GM12878 (cell line): ENCODE results near the gene NIPAL1. TPM values are rescaled to one million over a fixed set of nuclear protein-coding genes. Genes with fewer than 3 reads are reported as not detected.

Experiments
- ATAC-seq: fragments of 200-7000 bp; cut with Tn5 transposase; 3 replicates; pipeline ENCODE4 v1.9.1; 2020; ENCODE audit warnings: mild to moderate bottlenecking, moderate library complexity
- BruUV-seq: library from RNA; stranded (reverse); fragments of 400-500 nt; replicated peaks from 2 replicates; lab custom pipeline; 2021; lab: Mats Ljungman, UMichigan
- CTCF ChIA-PET: fragments of 300-600 bp; sonication (Branson Sonifier 250); formaldehyde crosslinking; extraction: SDS; loops from one replicate; lab custom pipeline; 2021; ENCODE audit warnings: inconsistent platforms; lab: Yijun Ruan, JAX
- POLR2A ChIA-PET: fragments of 350-600 bp; formaldehyde crosslinking; extraction: SDS; loops from one replicate; lab custom pipeline; 2021; ENCODE audit warnings: inconsistent platforms; lab: Charles Lee
- RAD21 ChIA-PET: fragments of 300-600 bp; sonication (Branson Sonifier 250); formaldehyde crosslinking; loops from one replicate; lab custom pipeline; 2023; ENCODE audit warnings: antibody characterized with exemption; ENCODE audit not compliant: unreplicated experiment; lab: Charles Lee
- SMC1A ChIA-PET: fragments of 300-600 bp; sonication (Branson Sonifier 250); formaldehyde crosslinking; loops from one replicate; lab custom pipeline; 2023; ENCODE audit not compliant: unreplicated experiment, uncharacterized antibody; lab: Charles Lee
- DNase-seq: peaks from one replicate; pipeline ENCODE4 v3.0.0-alpha.2; 2011; ENCODE audit warnings: low read depth, low spot score
- FAIRE-seq: peaks from 3 replicates; lab custom pipeline; 2011; peaks lifted over from hg19 to GRCh38; lab: Jason Lieb, UNC
- H2AFZ ChIP-seq: 2 replicates; pipeline ENCODE4 v1.6.0; 2011; ENCODE audit warnings: low read depth, low read length, control low read depth; ENCODE audit not compliant: control insufficient read depth
- H3K27ac ChIP-seq: 2 replicates; pipeline ENCODE4 v1.5.1; 2011; ENCODE audit warnings: control low read depth; ENCODE audit not compliant: control insufficient read depth, insufficient read depth
- H3K27me3 ChIP-seq, 2 experiments: replicated peaks in 1 of 2; 2 replicates each; pipeline versions ENCODE4 v1.6.0 to v1.6.1; 2011; ENCODE audit warnings: low read length in 1 of 2; ENCODE audit not compliant: control insufficient read depth in 2 of 2, insufficient read depth in 2 of 2
- H3K36me3 ChIP-seq, 2 experiments: 2 replicates each; pipeline ENCODE4 v1.5.1; 2011; ENCODE audit warnings: low read length in 1 of 2; ENCODE audit not compliant: control insufficient read depth in 2 of 2, insufficient read depth in 2 of 2
- H3K4me1 ChIP-seq: 2 replicates; pipeline ENCODE4 v1.6.1; 2011; ENCODE audit warnings: mild to moderate bottlenecking, low read length, moderate library complexity, mixed read lengths; ENCODE audit not compliant: control insufficient read depth, insufficient read depth
- H3K4me2 ChIP-seq: 2 replicates; pipeline ENCODE4 v1.6.0; 2011; ENCODE audit warnings: control low read depth; ENCODE audit not compliant: control insufficient read depth, insufficient read depth
- H3K4me3 ChIP-seq: fragments of 200-600 bp; sonication (generic); 2 replicates; pipeline ENCODE4 v1.5.1; 2016
- H3K79me2 ChIP-seq: 2 replicates; pipeline ENCODE4 v1.6.0; 2011; ENCODE audit warnings: low read length; ENCODE audit not compliant: control insufficient read depth, insufficient read depth
- H3K9ac ChIP-seq: 2 replicates; pipeline ENCODE4 v1.8.0; 2011; ENCODE audit warnings: low read length, control low read depth, mixed read lengths; ENCODE audit not compliant: control insufficient read depth, insufficient read depth
- H3K9me3 ChIP-seq: replicated peaks from 3 replicates; pipeline ENCODE4 v1.5.1; 2011; ENCODE audit warnings: mild to moderate bottlenecking, low read length; ENCODE audit not compliant: control insufficient read depth, insufficient read depth
- H4K20me1 ChIP-seq: 2 replicates; pipeline ENCODE4 v1.6.0; 2011; ENCODE audit not compliant: control insufficient read depth, insufficient read depth
- BACH1 ChIP-seq: fragments of 450-650 bp; IDR thresholded peaks from 2 replicates; pipeline ENCODE4 v1.6.1; 2017; ENCODE audit warnings: mild to moderate bottlenecking, borderline replicate concordance
- CHD4 ChIP-seq: fragments of 200-600 bp; sonication (generic); IDR thresholded peaks from 2 replicates; pipeline ENCODE4 v1.6.1; 2016; ENCODE audit warnings: mild to moderate bottlenecking
- CREB1 ChIP-seq: IDR thresholded peaks from 2 replicates; pipeline ENCODE4 v1.6.1; 2012; ENCODE audit warnings: low read depth, mild to moderate bottlenecking, inconsistent platforms
- DPF2 ChIP-seq: fragments of 450-650 bp; IDR thresholded peaks from 2 replicates; pipeline ENCODE4 v1.6.1; 2017; ENCODE audit warnings: mild to moderate bottlenecking
- E2F8 ChIP-seq: fragments of 450-650 bp; IDR thresholded peaks from 2 replicates; pipeline ENCODE4 v1.6.1; 2018; ENCODE audit warnings: mild to moderate bottlenecking, low read depth, moderate library complexity; ENCODE audit not compliant: partially characterized antibody
- E4F1 ChIP-seq: fragments of 450-650 bp; IDR thresholded peaks from 2 replicates; pipeline ENCODE4 v1.6.1; 2018; ENCODE audit warnings: borderline replicate concordance, mild to moderate bottlenecking; ENCODE audit not compliant: partially characterized antibody
- EGR1 ChIP-seq, 2 experiments: IDR thresholded peaks; 1 replicate in 1 of 2; 2 replicates in 1 of 2; pipeline ENCODE4 v1.6.1; 2011 to 2012; ENCODE audit warnings: low read depth in 2 of 2, low read length in 2 of 2, borderline replicate concordance in 1 of 2, mild to moderate bottlenecking in 1 of 2, moderate library complexity in 1 of 2
- IRF4 ChIP-seq: IDR thresholded peaks from 2 replicates; pipeline ENCODE4 v1.6.1; 2011; ENCODE audit warnings: low read depth, low read length
- KLF5 ChIP-seq: fragments of 450-650 bp; IDR thresholded peaks from 2 replicates; pipeline ENCODE4 v1.6.1; 2014; ENCODE audit warnings: mild to moderate bottlenecking; ENCODE audit not compliant: partially characterized antibody
- MYB ChIP-seq: fragments of 150-350 bp; IDR thresholded peaks from 2 replicates; pipeline ENCODE4 v1.6.1; 2014; ENCODE audit warnings: mild to moderate bottlenecking, low read depth, low read length, borderline replicate concordance
- SKIL ChIP-seq: fragments of 450-650 bp; IDR thresholded peaks from 2 replicates; pipeline ENCODE4 v1.6.1; 2017; ENCODE audit warnings: mild to moderate bottlenecking, low read depth, inconsistent platforms; ENCODE audit not compliant: poor library complexity, severe bottlenecking
- STAT1 ChIP-seq: fragments of 450-650 bp; conservative IDR thresholded peaks from 2 replicates; pipeline ENCODE4 v1.6.1; 2014; ENCODE audit warnings: antibody characterized with exemption, mild to moderate bottlenecking
- SUZ12 ChIP-seq: fragments of 200-600 bp; sonication (generic); IDR thresholded peaks from one replicate; pipeline ENCODE4 v1.6.1; 2018; ENCODE audit warnings: antibody characterized with exemption, mild to moderate bottlenecking; ENCODE audit not compliant: unreplicated experiment
- TCF3 ChIP-seq: IDR thresholded peaks from 2 replicates; pipeline ENCODE4 v1.6.1; 2012; ENCODE audit warnings: low read depth, mild to moderate bottlenecking, low read length, borderline replicate concordance; ENCODE audit not compliant: insufficient read depth
- TCF7 ChIP-seq: IDR thresholded peaks from 2 replicates; pipeline ENCODE4 v1.6.1; 2014; ENCODE audit warnings: antibody characterized with exemption, borderline replicate concordance
- ZBED1 ChIP-seq: IDR thresholded peaks from 2 replicates; pipeline ENCODE4 v1.6.1; 2016; ENCODE audit warnings: borderline replicate concordance
- WGBS: methylation state at CpG from one replicate; pipeline ENCODE4 v1.1.6; 2016; ENCODE audit warnings: low lambda C conversion rate; ENCODE audit not compliant: insufficient replicate concordance, insufficient coverage; ENCODE audit errors: missing lambda C conversion rate; 5-methylcytosine and 5-hydroxymethylcytosine counted together
- in situ Hi-C: fragments of 300-500 bp; cut with MboI; formaldehyde crosslinking; loops from 9 replicates; pipeline ENCODE4 v1.14.3; 2018; ENCODE audit warnings: mixed read lengths
- intact Hi-C: fragments of 100-400 bp; cut with micrococcal nuclease; formaldehyde crosslinking; loops from one replicate; pipeline ENCODE4 v1.14.2; 2022; ENCODE audit not compliant: unreplicated experiment
- polyA plus RNA-seq, 11 experiments: library from polyadenylated mRNA; depleted of rRNA in 4 of 11; unstranded in 6 of 11; stranded (reverse) in 5 of 11; fragments of >200 nt; fragmentation: Nextera tagmentation in 4 of 11; fragmentation: Illumina TruSeq in 1 of 11; extraction: Ambion mirVana in 4 of 11; extraction: Trizol in 1 of 11; gene quantifications; 1 replicate in 1 of 11; 2 replicates in 10 of 11; pipeline versions ENCODE4 v1.2.1 to v1.2.3, GENCODE V29; 2011 to 2016; ENCODE audit warnings: inconsistent platforms in 2 of 11, missing spikeins in 2 of 11, low read depth in 1 of 11
- total RNA-seq, 4 experiments: library from RNA; depleted of rRNA in 3 of 4; stranded (reverse); fragments of >200 nt in 3 of 4; fragmentation: Illumina TruSeq in 1 of 4; extraction: Trizol in 1 of 4; gene quantifications; 2 replicates each; pipeline versions ENCODE4 v1.2.1 to v1.2.3, GENCODE V29; 2013 to 2021

NIPAL1 gene
- total and polyA plus RNA-seq, 10 of the 15 experiments (the other 5 are each of a cell fraction or from before 2014, with no cell fraction given), result 0.46 to 9.7 (median 5.9) TPM

GRCh38 chr4:48015216-48015615 lies 1.4 kb upstream of the NIPAL1 start:
- Histone ChIP-seq H3K9ac (no peak overlapping the region), H4K20me1 (no peaks in the 10 kb centered on the region), H3K4me2 (peak overlapping the region; percentile 96), H3K4me1 (no peaks in the 10 kb centered on the region), H3K36me3 (no peaks in the 10 kb centered on the region), H3K27ac (no peak overlapping the region)
- intact Hi-C loops, result no loop called here
- RAD21 ChIA-PET, result interaction anchor here (1.5 kb wide), 1 partner anchor 32 kb away, joined by 4 read pairs; no protein-coding TSS in a partner anchor
- TF ChIP-seq BACH1, result no peak
- no peak for TF ChIP-seq ZBED1
- TF ChIP-seq TCF3, result no peak
- TF ChIP-seq SKIL, result no peak
- no peak for TF ChIP-seq TCF7
- TF ChIP-seq E2F8, result no peak
- no peak for TF ChIP-seq IRF4
- no peak for TF ChIP-seq DPF2
- no peak for TF ChIP-seq CREB1
- no peak for TF ChIP-seq STAT1
- TF ChIP-seq CHD4, result no peak
- no peak for TF ChIP-seq SUZ12
- no peak for TF ChIP-seq EGR1 (IDR thresholded peaks at IDR 0.05; ENCODE audit: borderline replicate concordance in 1 of 2, low read depth in 2 of 2, low read length in 2 of 2)
- TF ChIP-seq MYB, result no peak
- no peak for TF ChIP-seq KLF5
- TF ChIP-seq E4F1, result no peak
- TF ChIP-seq, all 136 proteins: peak for 0
- in situ Hi-C loops, result no loop called here
- FAIRE-seq (no peak), DNase-seq (no peak), ATAC-seq (no peak)
- POLR2A ChIA-PET, result no interaction called here
- 91% methylated on average over 4 of the region's 4 CpGs for WGBS
- no peaks in the 10 kb centered on the region; the same call in 1 of the 3 replicates for H3K9me3 ChIP-seq
- H3K4me3 ChIP-seq, result no peak overlapping the region
- H3K27me3 ChIP-seq, result no peaks in the 10 kb centered on the region; a peak in 1 of 4 replicates
- no peak overlapping the region for H2AFZ ChIP-seq
- SMC1A ChIA-PET, result no interaction called here
- CTCF ChIA-PET, result no interaction called here
- H3K79me2 ChIP-seq, result no peaks in the 10 kb centered on the region
- BruUV-seq, result no TSS peak
